Tibial artery (tissue), 4 donors: ENCODE results near the gene RELA.

Experiments
- DNase-seq, 2 donors: peaks; one replicate each; pipeline ENCODE4 v3.0.0-alpha.2; 2019
- H3K27ac ChIP-seq, 2 donors: fragments of 200-600 bp; sonication (generic) in 1 of 2; 1 replicate in 1 of 2; 2 replicates in 1 of 2; pipeline ENCODE4 v1.5.1; 2018 to 2019; ENCODE audit warnings: mild to moderate bottlenecking in 1 of 2
- H3K27me3 ChIP-seq, 2 donors: fragments of 200-600 bp; sonication (generic) in 1 of 2; one replicate each; pipeline versions ENCODE4 v1.5.1 to v1.6.0; 2016 to 2019
- H3K36me3 ChIP-seq, 3 donors: fragments of 200-600 bp; sonication (generic) in 2 of 3; one replicate each; pipeline ENCODE4 v1.5.1; 2016 to 2019; ENCODE audit warnings: mild to moderate bottlenecking in 2 of 3
- H3K4me1 ChIP-seq, 4 donors: fragments of 200-600 bp; sonication (generic) in 2 of 4; 1 replicate in 3 of 4; 2 replicates in 1 of 4; pipeline ENCODE4 v1.5.1; 2016 to 2019
- H3K4me3 ChIP-seq, 2 donors: fragments of 200-600 bp; sonication (generic) in 1 of 2; 1 replicate in 1 of 2; 2 replicates in 1 of 2; pipeline ENCODE4 v1.5.1; 2018 to 2019; ENCODE audit warnings: mild to moderate bottlenecking in 2 of 2
- H3K9me3 ChIP-seq, 3 donors: fragments of 200-600 bp; sonication (generic) in 1 of 3; one replicate each; pipeline ENCODE4 v1.5.1; 2016 to 2019
- intact Hi-C: fragments of 100-400 bp; cut with DNase I; formaldehyde crosslinking; loops from one replicate; pipeline ENCODE4 v1.15.0; 2023; ENCODE audit warnings: low total_unique reads
- TF ChIP-seq, protein P1 (sequence below), 2 experiments: fragments of 200-600 bp in 1 of 2; fragments of 450-650 bp in 1 of 2; IDR thresholded peaks; one replicate each; pipeline ENCODE4 v1.5.1; 2017 to 2019; ENCODE audit warnings: antibody characterized with exemption in 2 of 2, mild to moderate bottlenecking in 1 of 2, moderate library complexity in 1 of 2

RELA gene

DNA sequence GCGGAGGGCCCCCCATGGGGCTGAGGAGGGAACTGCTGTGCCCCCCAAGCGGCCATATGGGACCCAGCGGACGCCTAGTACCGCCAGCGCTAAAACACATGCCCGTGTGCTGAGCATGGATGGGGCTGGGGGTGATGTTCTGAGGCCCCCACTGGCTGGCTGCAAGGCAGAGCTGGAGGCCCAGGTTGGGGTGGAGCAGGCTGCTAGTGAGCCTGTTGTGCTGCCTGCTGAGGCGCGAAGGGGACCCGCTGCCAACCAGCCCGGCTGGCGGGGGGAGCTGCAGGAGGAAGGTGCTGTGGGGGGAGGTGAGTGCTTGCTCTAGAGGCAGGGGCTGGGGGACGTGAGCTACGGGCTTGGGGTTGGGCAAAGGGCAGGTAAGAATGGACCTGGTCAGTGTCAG lies 44.0 kb downstream of the RELA start:
- Histone ChIP-seq H3K27me3 (no peaks in the 10 kb centered on the region), H3K9me3 (no peaks in the 10 kb centered on the region), H3K4me3 (no peak overlapping the region), H3K27ac (no peak overlapping the region), H3K36me3 (peaks cover 43 to 71% (median 62%) of the 10 kb centered on the region in 3 donors), H3K4me1 (peaks cover 0 to 25% (median 17%) of the 10 kb centered on the region in 4 donors)
- intact Hi-C loops: loop anchor here (5.0 kb wide), 2 partner anchors 44 to 199 kb away; partner anchors contain the start of gene RELA
- peak in 1 of 2 donors; percentile 61 for DNase-seq
- TF ChIP-seq, protein P1, sequence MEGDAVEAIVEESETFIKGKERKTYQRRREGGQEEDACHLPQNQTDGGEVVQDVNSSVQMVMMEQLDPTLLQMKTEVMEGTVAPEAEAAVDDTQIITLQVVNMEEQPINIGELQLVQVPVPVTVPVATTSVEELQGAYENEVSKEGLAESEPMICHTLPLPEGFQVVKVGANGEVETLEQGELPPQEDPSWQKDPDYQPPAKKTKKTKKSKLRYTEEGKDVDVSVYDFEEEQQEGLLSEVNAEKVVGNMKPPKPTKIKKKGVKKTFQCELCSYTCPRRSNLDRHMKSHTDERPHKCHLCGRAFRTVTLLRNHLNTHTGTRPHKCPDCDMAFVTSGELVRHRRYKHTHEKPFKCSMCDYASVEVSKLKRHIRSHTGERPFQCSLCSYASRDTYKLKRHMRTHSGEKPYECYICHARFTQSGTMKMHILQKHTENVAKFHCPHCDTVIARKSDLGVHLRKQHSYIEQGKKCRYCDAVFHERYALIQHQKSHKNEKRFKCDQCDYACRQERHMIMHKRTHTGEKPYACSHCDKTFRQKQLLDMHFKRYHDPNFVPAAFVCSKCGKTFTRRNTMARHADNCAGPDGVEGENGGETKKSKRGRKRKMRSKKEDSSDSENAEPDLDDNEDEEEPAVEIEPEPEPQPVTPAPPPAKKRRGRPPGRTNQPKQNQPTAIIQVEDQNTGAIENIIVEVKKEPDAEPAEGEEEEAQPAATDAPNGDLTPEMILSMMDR (IDR thresholded peaks at IDR 0.05): no peak

DNA sequence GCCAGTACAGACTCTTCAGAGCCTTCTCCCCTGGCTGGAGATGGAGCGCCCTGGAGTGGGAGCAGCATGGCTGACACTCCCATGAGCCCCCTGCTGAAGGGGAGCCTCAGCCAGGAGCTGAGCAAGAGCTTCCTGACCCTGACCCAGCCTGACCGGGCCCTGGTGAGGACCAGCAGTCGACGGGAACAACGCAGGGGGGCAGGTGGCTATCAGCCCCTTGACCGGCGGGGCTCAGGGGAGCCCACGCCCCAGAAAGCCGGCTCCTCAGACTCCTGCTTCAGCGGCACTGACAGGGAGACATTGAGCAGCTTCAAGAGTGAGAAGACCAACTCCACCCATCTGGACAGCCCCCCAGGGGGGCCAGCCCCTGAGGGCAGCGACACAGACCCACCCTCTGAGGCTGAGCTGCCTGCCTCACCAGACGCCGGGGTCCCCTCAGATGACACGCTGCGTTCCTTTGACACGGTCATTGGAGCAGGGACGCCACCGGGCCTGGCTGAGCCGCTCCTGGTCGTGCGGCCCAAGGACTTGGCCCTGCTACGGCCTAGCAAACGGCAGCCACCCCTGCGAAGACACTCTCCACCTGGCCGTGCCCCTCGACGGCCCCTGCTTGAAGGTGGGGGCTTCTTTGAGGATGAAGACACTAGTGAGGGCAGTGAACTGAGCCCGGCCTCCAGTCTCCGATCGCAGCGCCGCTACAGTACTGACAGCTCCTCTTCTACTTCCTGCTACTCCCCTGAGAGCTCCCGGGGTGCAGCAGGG lies 44.5 kb downstream of the RELA start:
- H3K36me3 ChIP-seq: peaks cover 40 to 66% (median 57%) of the 10 kb centered on the region in 3 donors
- no peak overlapping the region for H3K4me3 ChIP-seq
- no peak overlapping the region for H3K27ac ChIP-seq
- no peaks in the 10 kb centered on the region for H3K27me3 ChIP-seq
- TF ChIP-seq, protein P1 (IDR thresholded peaks at IDR 0.05): no peak
- H3K9me3 ChIP-seq: no peaks in the 10 kb centered on the region
- peak in 1 of 2 donors; percentile 64 for DNase-seq
- H3K4me1 ChIP-seq: peaks cover 0 to 31% (median 21%) of the 10 kb centered on the region in 4 donors
- intact Hi-C loops: loop anchor here (5.0 kb wide), 2 partner anchors 44 to 199 kb away; partner anchors contain the start of gene RELA

DNA sequence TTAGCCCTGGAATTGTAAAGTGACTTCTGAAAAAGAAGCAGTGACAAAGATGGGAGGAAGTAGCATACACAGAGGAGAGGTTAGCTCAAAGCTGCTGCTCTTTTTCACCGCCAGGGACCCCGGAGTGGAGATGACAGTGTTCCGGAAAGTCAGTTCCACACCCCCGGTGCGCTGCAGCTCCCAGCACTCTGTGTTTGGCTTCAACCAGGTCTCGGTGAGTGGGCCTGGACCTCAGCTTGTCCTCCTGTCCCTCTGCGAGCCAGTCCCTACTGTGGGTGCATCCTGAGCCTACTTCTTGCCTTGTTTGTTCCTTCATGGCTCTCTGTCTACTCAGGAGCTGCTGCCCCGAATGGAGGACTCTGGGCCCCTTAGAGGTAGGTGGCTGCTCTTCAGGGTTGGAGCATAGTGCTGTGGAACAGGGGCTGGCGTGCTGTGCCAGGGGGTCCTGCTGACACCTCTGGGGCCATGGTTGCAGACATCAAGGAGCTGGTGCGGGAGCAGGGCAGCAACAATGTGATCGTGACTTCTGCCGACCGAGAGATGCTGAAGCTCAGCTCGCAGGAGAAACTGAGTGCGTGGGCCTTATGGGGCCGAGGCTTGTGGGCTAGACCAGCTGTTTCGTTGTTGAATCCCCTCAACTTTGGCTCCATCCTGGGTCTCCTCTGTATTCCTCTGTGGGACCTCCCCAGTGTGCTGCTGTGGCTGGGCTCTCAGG lies 45.4 kb downstream of the RELA start:
- Histone ChIP-seq H3K4me1 (peaks cover 0 to 40% (median 30%) of the 10 kb centered on the region in 4 donors), H3K4me3 (peak overlapping the region in 1 of 2 donors; percentile 98), H3K27ac (no peak overlapping the region), H3K27me3 (no peaks in the 10 kb centered on the region), H3K36me3 (peaks cover 35 to 66% (median 50%) of the 10 kb centered on the region in 3 donors), H3K9me3 (no peaks in the 10 kb centered on the region)
- TF ChIP-seq, protein P1 (IDR thresholded peaks at IDR 0.05): no peak
- intact Hi-C loops: loop anchor here (5.0 kb wide), 2 partner anchors 45 to 200 kb away; partner anchors contain the start of gene RELA
- DNase-seq: peak in 1 of 2 donors; percentile 62

DNA sequence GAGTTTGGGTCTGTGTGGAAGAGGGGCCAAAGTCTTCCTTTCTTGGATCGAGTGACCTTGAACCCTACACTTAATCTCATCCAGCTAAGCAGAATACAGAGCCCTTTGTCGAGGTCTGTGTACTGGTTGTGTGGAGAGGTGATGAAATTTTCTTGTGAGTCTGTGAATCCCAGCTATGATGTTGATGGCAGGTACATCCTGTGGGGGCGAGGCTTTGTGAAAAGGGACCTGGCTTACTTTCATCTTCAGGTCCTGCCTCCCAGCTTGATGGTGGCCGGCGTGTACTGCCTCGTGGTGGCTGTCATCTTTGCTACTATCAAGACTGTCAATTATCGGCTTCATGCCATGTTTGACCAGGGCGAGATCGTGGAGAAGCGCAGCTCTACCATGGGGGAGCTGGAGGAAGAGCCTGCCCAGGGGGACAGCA lies 46.1 kb downstream of the RELA start:
- H3K36me3 ChIP-seq: peaks cover 34 to 66% (median 42%) of the 10 kb centered on the region in 3 donors
- peak in 1 of 2 donors; percentile 66 for DNase-seq
- TF ChIP-seq, protein P1 (IDR thresholded peaks at IDR 0.05): no peak
- intact Hi-C loops: loop anchor here (5.0 kb wide), 2 partner anchors 46 to 201 kb away; partner anchors contain the start of gene RELA
- H3K4me3 ChIP-seq: peak overlapping the region; percentile 98
- no peaks in the 10 kb centered on the region for H3K9me3 ChIP-seq
- peak overlapping the region; percentile 88 to 91 for H3K27ac ChIP-seq
- H3K4me1 ChIP-seq: peaks cover 0 to 47% (median 37%) of the 10 kb centered on the region in 4 donors
- H3K27me3 ChIP-seq: no peaks in the 10 kb centered on the region

DNA sequence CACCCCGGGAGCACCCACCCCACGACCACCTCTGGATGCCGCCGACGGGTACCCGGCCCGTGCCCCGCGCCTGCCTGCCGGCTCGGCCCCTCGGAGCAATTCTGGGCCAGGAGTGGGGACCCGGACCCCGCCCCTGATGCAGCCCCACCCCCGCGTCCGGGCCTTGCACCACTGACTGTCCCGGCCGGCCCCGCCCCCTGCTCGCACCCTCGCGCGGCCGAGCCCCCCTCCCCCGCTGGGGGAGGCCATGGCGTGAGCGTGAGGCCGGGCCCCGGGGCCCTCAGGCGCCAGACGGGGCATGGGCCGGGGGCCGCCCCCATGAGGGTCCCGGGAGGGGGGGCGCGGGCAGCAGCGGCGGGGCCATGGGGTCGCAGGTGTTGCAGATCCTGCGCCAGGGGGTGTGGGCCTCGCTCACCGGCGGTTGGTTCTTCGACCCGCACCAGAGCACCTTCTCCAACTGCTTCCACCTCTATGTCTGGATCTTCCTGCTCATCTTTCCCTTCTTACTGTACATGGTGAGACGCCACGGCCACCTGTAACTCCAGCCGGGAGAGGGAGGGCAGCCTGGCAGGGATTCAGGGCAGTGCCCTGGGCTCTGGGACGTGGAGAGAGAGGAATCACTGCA lies 46.7 kb downstream of the RELA start:
- TF ChIP-seq, protein P1 (IDR thresholded peaks at IDR 0.05): no peak
- peaks cover 0 to 52% (median 43%) of the 10 kb centered on the region in 4 donors for H3K4me1 ChIP-seq
- no peaks in the 10 kb centered on the region for H3K27me3 ChIP-seq
- intact Hi-C loops: loop anchor here (5.0 kb wide), 2 partner anchors 46 to 201 kb away; partner anchors contain the start of gene RELA
- peaks cover 33 to 66% (median 40%) of the 10 kb centered on the region in 3 donors for H3K36me3 ChIP-seq
- peak overlapping the region; percentile 88 to 91 for H3K27ac ChIP-seq
- peak in 1 of 2 donors; percentile 84 for DNase-seq
- no peaks in the 10 kb centered on the region for H3K9me3 ChIP-seq
- peak overlapping the region; percentile 98 for H3K4me3 ChIP-seq
